HCT116 (cell line): ENCODE data around the gene MYOF. TPM values are rescaled to one million over a fixed set of nuclear protein-coding genes. Genes with fewer than 3 reads are reported as not detected.

ENCODE experiments used
- ATAC-seq: fragments of 200-7000 bp; cut with Tn5 transposase; 2 replicates; pipeline ENCODE4 v1.9.1; 2020; ENCODE audit warnings: mild to moderate bottlenecking, moderate library complexity
- BruUV-seq: library from RNA; stranded (reverse); fragments of 400-500 nt; replicated peaks from 2 replicates; lab custom pipeline; 2021; lab: Mats Ljungman, UMichigan
- CTCF ChIA-PET: fragments of 300-600 bp; sonication (Branson Sonifier 250); formaldehyde crosslinking; loops from one replicate; lab custom pipeline; 2021; ENCODE audit warnings: antibody characterized with exemption; lab: Charles Lee
- POLR2A ChIA-PET: fragments of 300-600, 350-600 bp; sonication (Branson Sonifier 250); formaldehyde crosslinking; loops from one replicate; lab custom pipeline; 2021; ENCODE audit warnings: antibody characterized with exemption; lab: Charles Lee
- RAD21 ChIA-PET, 2 experiments: fragments of 300-600 bp; sonication (Branson Sonifier 250); formaldehyde crosslinking; loops; one replicate each; lab custom pipeline; 2023; ENCODE audit warnings: low total read pairs in 2 of 2; ENCODE audit not compliant: uncharacterized antibody in 2 of 2, unreplicated experiment in 2 of 2, low non-redundant PET in 1 of 2; lab: Charles Lee
- DNase-seq: peaks from one replicate; pipeline ENCODE4 v3.0.0-alpha.2; 2010; ENCODE audit warnings: low read depth, low spot score
- H2AFZ ChIP-seq: fragments of 200-600 bp; shearing (Covaris generic), sonication (generic); 2 replicates; pipeline ENCODE4 v1.6.1; 2017; ENCODE audit warnings: low read depth, mixed run types, mixed read lengths, antibody characterized with exemption, low read length; ENCODE audit not compliant: poor library complexity, severe bottlenecking
- H3K27ac ChIP-seq: 2 replicates; pipeline ENCODE4 v1.5.1; 2012; ENCODE audit warnings: low read depth, low read length
- H3K27me3 ChIP-seq: fragments of 200-600 bp; sonication (generic); 2 replicates; pipeline ENCODE4 v1.6.1; 2016; ENCODE audit warnings: mixed run types, low read length, mixed read lengths; ENCODE audit not compliant: insufficient read depth
- H3K36me3 ChIP-seq, 2 experiments: fragments of 200-500 bp in 1 of 2; fragments of 200-600 bp in 1 of 2; sonication (Bioruptor generic) in 1 of 2; sonication (generic) in 1 of 2; 2 replicates each; pipeline versions ENCODE4 v1.5.1 to v1.6.1; 2014 to 2016; ENCODE audit warnings: low read length in 2 of 2, inconsistent platforms in 1 of 2, mixed read lengths in 1 of 2, mixed run types in 1 of 2; ENCODE audit not compliant: insufficient read depth in 2 of 2, control insufficient read depth in 1 of 2
- H3K4me1 ChIP-seq, 2 experiments: fragments of 200-600 bp in 1 of 2; sonication (generic) in 1 of 2; 2 replicates each; pipeline versions ENCODE4 v1.5.1 to v1.6.1; 2012 to 2017; ENCODE audit warnings: low read length in 2 of 2, inconsistent platforms in 1 of 2, mild to moderate bottlenecking in 1 of 2, mixed read lengths in 1 of 2, mixed run types in 1 of 2, moderate library complexity in 1 of 2; ENCODE audit not compliant: insufficient read depth in 2 of 2, control insufficient read depth in 1 of 2
- H3K4me2 ChIP-seq: fragments of 200-600 bp; sonication (generic); 2 replicates; pipeline ENCODE4 v1.6.1; 2017; ENCODE audit warnings: mixed run types, low read length, mixed read lengths
- H3K4me3 ChIP-seq, 2 experiments: fragments of 200-600 bp in 1 of 2; sonication (generic) in 1 of 2; replicated peaks in 1 of 2; 2 replicates each; pipeline ENCODE4 v1.5.1; 2011 to 2016; ENCODE audit warnings: low read length in 2 of 2, control low read depth in 1 of 2, low read depth in 1 of 2, mild to moderate bottlenecking in 1 of 2, mixed read lengths in 1 of 2, mixed run types in 1 of 2
- H3K79me2 ChIP-seq: fragments of 200-600 bp; sonication (generic); 2 replicates; pipeline ENCODE4 v1.6.1; 2017; ENCODE audit warnings: mild to moderate bottlenecking, mixed run types, low read length, moderate library complexity, mixed read lengths; ENCODE audit not compliant: insufficient read depth
- H3K9ac ChIP-seq: fragments of 200-600 bp; sonication (generic); 2 replicates; pipeline ENCODE4 v1.6.1; 2016; ENCODE audit warnings: low read length, mixed read lengths
- H3K9me2 ChIP-seq: fragments of 200-600 bp; sonication (generic), shearing (Covaris generic); 2 replicates; pipeline ENCODE4 v1.6.1; 2017; ENCODE audit warnings: mixed run types, mild to moderate bottlenecking, moderate library complexity; ENCODE audit not compliant: insufficient read depth
- H3K9me3 ChIP-seq, 2 experiments: fragments of 200-500 bp in 1 of 2; fragments of 200-600 bp in 1 of 2; sonication (Bioruptor generic) in 1 of 2; sonication (generic) in 1 of 2; 2 replicates each; pipeline ENCODE4 v1.6.1; 2014 to 2017; ENCODE audit warnings: low read length in 2 of 2, mixed read lengths in 2 of 2, inconsistent platforms in 1 of 2, low read depth in 1 of 2, mild to moderate bottlenecking in 1 of 2, mixed run types in 1 of 2, moderate library complexity in 1 of 2; ENCODE audit not compliant: control insufficient read depth in 1 of 2, insufficient read depth in 1 of 2
- H4K20me1 ChIP-seq: fragments of 200-600 bp; sonication (generic), shearing (Covaris generic); 2 replicates; pipeline ENCODE4 v1.6.1; 2017; ENCODE audit warnings: mixed run types, mild to moderate bottlenecking, moderate library complexity; ENCODE audit not compliant: insufficient read depth
- CEBPB ChIP-seq: IDR thresholded peaks from 2 replicates; pipeline ENCODE4 v1.6.1; 2012; ENCODE audit warnings: low read depth
- CTCF ChIP-seq, 3 experiments: fragments of 200-600 bp in 1 of 3; sonication (generic) in 1 of 3; IDR thresholded peaks in 2 of 3; conservative IDR thresholded peaks in 1 of 3; 2 replicates each; pipeline ENCODE4 v1.5.1; 2012 to 2017; ENCODE audit warnings: low read depth in 2 of 3, low read length in 2 of 3, antibody characterized with exemption in 1 of 3, borderline replicate concordance in 1 of 3, control low read depth in 1 of 3, mild to moderate bottlenecking in 1 of 3, mixed read lengths in 1 of 3, mixed run types in 1 of 3, moderate library complexity in 1 of 3; ENCODE audit not compliant: insufficient read depth in 1 of 3
- EZH2phosphoT487 ChIP-seq: fragments of 200-600 bp; IDR thresholded peaks from 2 replicates; pipeline ENCODE4 v1.6.1; 2018; ENCODE audit warnings: antibody characterized with exemption, borderline replicate concordance
- POLR2A ChIP-seq: IDR thresholded peaks from 2 replicates; pipeline ENCODE4 v1.7.0; 2011; ENCODE audit warnings: borderline replicate concordance; ENCODE audit not compliant: insufficient read depth, insufficient read length; ENCODE audit errors: extremely low read depth
- POLR2AphosphoS5 ChIP-seq: IDR thresholded peaks from 2 replicates; pipeline ENCODE4 v1.6.1; 2011; ENCODE audit warnings: mild to moderate bottlenecking, low read depth, low read length, moderate library complexity
- SIN3A ChIP-seq: IDR thresholded peaks from 2 replicates; pipeline ENCODE4 v1.6.1; 2012; ENCODE audit warnings: low read depth
- SP1 ChIP-seq: IDR thresholded peaks from 2 replicates; pipeline ENCODE4 v1.6.1; 2012; ENCODE audit warnings: low read depth
- TCF7L2 ChIP-seq: IDR thresholded peaks from 2 replicates; pipeline ENCODE4 v1.7.0; 2011; ENCODE audit warnings: borderline replicate concordance, inconsistent platforms; ENCODE audit not compliant: insufficient read depth, insufficient read length; ENCODE audit errors: extremely low read depth
- YY1 ChIP-seq: IDR thresholded peaks from 2 replicates; pipeline ENCODE4 v1.6.1; 2011; ENCODE audit warnings: low read length, low read depth, moderate library complexity, mild to moderate bottlenecking; ENCODE audit not compliant: insufficient replicate concordance; ENCODE audit errors: extremely low read depth
- ZBTB33 ChIP-seq: IDR thresholded peaks from 2 replicates; pipeline ENCODE4 v1.6.1; 2011; ENCODE audit warnings: mild to moderate bottlenecking, low read length, moderate library complexity; ENCODE audit not compliant: insufficient replicate concordance; ENCODE audit errors: extremely low read depth
- ZFX ChIP-seq: fragments of 450-650 bp; IDR thresholded peaks from 2 replicates; pipeline ENCODE4 v1.6.1; 2017
- ZNF274 ChIP-seq: fragments of 200-500 bp; sonication (Bioruptor generic); IDR thresholded peaks from 2 replicates; pipeline ENCODE4 v1.6.1; 2014; ENCODE audit warnings: mild to moderate bottlenecking, low read depth, low read length, inconsistent platforms
- intact Hi-C: fragments of 100-400 bp; cut with micrococcal nuclease; formaldehyde crosslinking; loops from 2 replicates; pipeline ENCODE4 v1.10.0; 2022
- total RNA-seq: library from RNA; stranded (reverse); gene quantifications from one replicate; pipeline ENCODE4 v1.2.1, GENCODE V29; 2021; ENCODE audit not compliant: unreplicated experiment

MYOF gene
- total RNA-seq, 1 experiment from 2014 or later, result 250 TPM

GRCh38 chr10:93465806-93466675 is 16.1 kb downstream of the MYOF start:
- peak overlapping the region; percentile 98 for H3K27ac ChIP-seq
- H4K20me1 ChIP-seq, result no peaks in the 10 kb centered on the region
- RAD21 ChIA-PET, result interaction anchor here (0.7 to 1.8 kb wide), 9 partner anchors 10 to 82 kb away, joined by 3 to 8 read pairs (median 4); partner anchors contain the start of gene MYOF (in 1 of the 2)
- BruUV-seq, result TSS peak; percentile 74
- intact Hi-C loops, result no loop called here
- TF ChIP-seq POLR2AphosphoS5 (peak; percentile 66), CTCF (IDR thresholded peaks at IDR 0.05 in 2 of 3, conservative IDR thresholded peaks at IDR 0.05 in 1 of 3; ENCODE audit: borderline replicate concordance in 1 of 3, insufficient read depth in 1 of 3, low read depth in 2 of 3, low read length in 2 of 3) (no peak), POLR2A (peak; percentile 36), TCF7L2 (peak; percentile 10), CEBPB (no peak), ZBTB33 (no peak), ZNF274 (no peak), YY1 (peak; percentile 58), ZFX (no peak), SP1 (no peak), SIN3A (no peak), EZH2phosphoT487 (no peak)
- H2AFZ ChIP-seq, result no peak overlapping the region
- H3K4me3 ChIP-seq, result peak overlapping the region; percentile 13 to 32
- H3K79me2 ChIP-seq, result peaks cover 94% of the 10 kb centered on the region
- CTCF ChIA-PET, result interaction anchor here (1.7 kb wide), 1 partner anchor 17 kb away, joined by 7 read pairs; the partner anchor contains the start of gene MYOF
- ATAC-seq, result peak; percentile 62
- peaks cover 0 to 13% of the 10 kb centered on the region in 2 experiments; a peak in 1 of 4 replicates for H3K36me3 ChIP-seq
- H3K9me2 ChIP-seq, result no peaks in the 10 kb centered on the region
- peaks cover 90 to 96% of the 10 kb centered on the region in 2 experiments for H3K4me1 ChIP-seq
- H3K9me3 ChIP-seq, result no peaks in the 10 kb centered on the region
- H3K27me3 ChIP-seq, result no peaks in the 10 kb centered on the region
- peak overlapping the region; percentile 76 for H3K4me2 ChIP-seq
- DNase-seq, result peak; percentile 90
- peak overlapping the region; percentile 65 for H3K9ac ChIP-seq
- POLR2A ChIA-PET, result interaction anchor here (0.5 to 3.3 kb wide), 13 partner anchors 8 to 89 kb away, joined by 3 to 49 read pairs (median 7); partner anchors contain the start of gene MYOF
